ENCODE measurements around the gene GET4. TPM values are rescaled to one million over a fixed set of nuclear protein-coding genes. Genes with fewer than 3 reads are reported as not detected.

The GET4 gene
- total and polyA plus RNA-seq, 2 of the 4 experiments (the other 2 are of a cell fraction), result 11.3 to 30.9 TPM

GRCh38 chr7:871900-872537, 4.3 kb upstream of the GET4 start:
- H3K36me3 ChIP-seq (ENCODE audit: control insufficient read depth, insufficient read depth, low read length), result peaks cover 38% of the 10 kb centered on the region

More at GRCh38 chr7:871900-872537, 4.3 kb upstream of the GET4 start:
- H3K9me1 ChIP-seq (ENCODE audit: insufficient read depth, low read length), result peaks cover 5% of the 10 kb centered on the region; the same call in 1 of the 2 replicates
- peaks cover 13% of the 10 kb centered on the region for H3K4me1 ChIP-seq (ENCODE audit: control insufficient read depth, insufficient read depth, low read length)
- dilution Hi-C loops (cut with HindIII; ENCODE audit: low sequenced_read_pairs, unreplicated experiment), result no loop called here
- intact Hi-C loops (cut with micrococcal nuclease), result loop anchor here (2.0 to 10.0 kb wide), 2 partner anchors 357 to 551 kb away; partner anchors contain the start of gene PDGFA
- in situ Hi-C loops (cut with MboI; ENCODE audit: low sequenced_read_pairs), result loop anchor here (5.0 to 10.0 kb wide), 2 partner anchors 85 to 337 kb away; no protein-coding TSS in a partner anchor
- H2BK20ac ChIP-seq (ENCODE audit: low read depth, low read length), result no peak overlapping the region
- CTCF ChIA-PET, result interaction anchor here (1.3 kb wide), 1 partner anchor 9 kb away, joined by 4 read pairs; no protein-coding TSS in a partner anchor
- H3K23ac ChIP-seq (ENCODE audit: low read depth, low read length), result no peak overlapping the region
- H2BK15ac ChIP-seq (ENCODE audit: low read depth, low read length), result no peak overlapping the region
- no peak overlapping the region for H4K8ac ChIP-seq (ENCODE audit: low read depth in 2 of 2, low read length in 2 of 2)
- no peak overlapping the region for H3K9ac ChIP-seq (ENCODE audit: low read depth, low read length)
- DNase-seq (no peak), ATAC-seq (ENCODE audit: low read depth) (no peak)
- 79% methylated on average over 3 of the region's 14 CpGs; no CpG with 5 or more reads in 1 of the 2 experiments for WGBS, 2 experiments (ENCODE audit: extremely low coverage in 2 of 2, insufficient read length in 1 of 2)
- H2AFZ ChIP-seq (replicated peaks; ENCODE audit: low read length, poor library complexity), result no peak overlapping the region
- no peak overlapping the region for H2AK5ac ChIP-seq (ENCODE audit: low read depth, low read length)
- H3K9me3 ChIP-seq (ENCODE audit: control insufficient read depth, insufficient read depth, low read length), result no peaks in the 10 kb centered on the region
- no peak overlapping the region for H2BK120ac ChIP-seq (ENCODE audit: low read depth, low read length)
- H3K14ac ChIP-seq (replicated peaks; ENCODE audit: low read depth, low read length), result no peak overlapping the region
- no peak overlapping the region for H4K91ac ChIP-seq (ENCODE audit: insufficient read depth, low read depth, low read length)
- no peak overlapping the region for H3K4me3 ChIP-seq (ENCODE audit: insufficient read depth, low read depth, low read length)
- TF ChIP-seq FOS (IDR thresholded peaks at IDR 0.05; ENCODE audit: low read depth, low read length) (no peak), MAZ (IDR thresholded peaks at IDR 0.05; ENCODE audit: borderline replicate concordance, low read depth, low read length) (no peak), USF2 (IDR thresholded peaks at IDR 0.05; ENCODE audit: low read depth, low read length) (no peak), ELK1 (IDR thresholded peaks at IDR 0.05; ENCODE audit: borderline replicate concordance, low read depth, low read length) (no peak), CTCF (conservative IDR thresholded peaks at IDR 0.05; ENCODE audit: low read depth, low read length) (no peak), BHLHE40 (IDR thresholded peaks at IDR 0.05; ENCODE audit: low read depth, low read length) (no peak), MAFK (IDR thresholded peaks at IDR 0.05; ENCODE audit: low read depth, low read length) (no peak), CHD1 (IDR thresholded peaks at IDR 0.05; ENCODE audit: low read depth, low read length) (no peak), POLR2A (IDR thresholded peaks at IDR 0.05; ENCODE audit: low read depth, low read length) (no peak), RFX5 (IDR thresholded peaks at IDR 0.05; ENCODE audit: low read depth, low read length) (no peak), RCOR1 (IDR thresholded peaks at IDR 0.05; ENCODE audit: insufficient replicate concordance, low read length) (no peak), SMC3 (IDR thresholded peaks at IDR 0.05; ENCODE audit: low read depth, low read length) (no peak), NFE2L2 (IDR thresholded peaks at IDR 0.05; ENCODE audit: low read depth, low read length) (no peak), MXI1 (IDR thresholded peaks at IDR 0.05; ENCODE audit: borderline replicate concordance, low read depth, low read length) (no peak), RAD21 (IDR thresholded peaks at IDR 0.05; ENCODE audit: low read length) (no peak), CEBPB (IDR thresholded peaks at IDR 0.05; ENCODE audit: low read depth, low read length) (no peak)
- H3K27me3 ChIP-seq (ENCODE audit: control insufficient read depth, insufficient read depth, low read length), result no peaks in the 10 kb centered on the region
- POLR2A ChIA-PET (ENCODE audit: unreplicated experiment), result no interaction called here
- H4K5ac ChIP-seq (ENCODE audit: low read depth, low read length), result no peak overlapping the region
- no peak overlapping the region for H2BK5ac ChIP-seq (ENCODE audit: low read depth, low read length, poor library complexity, severe bottlenecking)
- no peak overlapping the region for H3K18ac ChIP-seq (ENCODE audit: low read depth, low read length)
- H4K20me1 ChIP-seq (ENCODE audit: insufficient read depth, low read length), result peaks cover 10% of the 10 kb centered on the region
- no peak overlapping the region for H3K56ac ChIP-seq (ENCODE audit: extremely low read depth, insufficient read depth, low read length)
- peaks cover 5 to 49% of the 10 kb centered on the region in 2 experiments for H3K79me1 ChIP-seq (ENCODE audit: low read depth in 1 of 2, low read length in 2 of 2)
- no peak overlapping the region for H3K4me2 ChIP-seq (ENCODE audit: low read depth, low read length)
- no peak overlapping the region for H2AK9ac ChIP-seq (replicated peaks; ENCODE audit: low read depth, low read length, poor library complexity)
- no peak overlapping the region for H3K4ac ChIP-seq (ENCODE audit: low read depth, low read length)
- no peak overlapping the region for H3K27ac ChIP-seq (ENCODE audit: insufficient read depth, low read length)
- BruUV-seq (replicated peaks), result no TSS peak

All from IMR-90 (cell line).